Epidermal melanocyte (primary cell): ENCODE measurements around the gene NCOA6.
A peak's percentile ranks its signal among the peaks of the same experiment; 100 is the strongest.

ENCODE experiments used
- DNase-seq: peaks from one replicate; pipeline ENCODE4 v3.0.0; 2011; ENCODE audit warnings: low spot score; ENCODE audit not compliant: insufficient read length

The NCOA6 gene

GRCh38 chr20:34825530-34826362, at the start of gene NCOA6:
NCOA6 (minus strand) TSS chr20:34825651; CDS start chr20:34782355, 43,296 bp downstream.
- peak; percentile 63 for DNase-seq

- DNase-seq: peak; percentile 74
Measured at GRCh38 chr20:34874094-34874654, 48.7 kb upstream of the NCOA6 start.

- DNase-seq: no peak
Measured at GRCh38 chr20:34873583-34874093, 48.2 kb upstream of the NCOA6 start.

- DNase-seq: peak; percentile 66
Measured at GRCh38 chr20:34872622-34873224, 47.3 kb upstream of the NCOA6 start, which contains the start of gene GGT7. GGT7 (minus strand) TSS chr20:34872856; CDS start chr20:34872815, 41 bp downstream.

- no peak for DNase-seq
Measured at GRCh38 chr20:34871966-34872621, 46.6 kb upstream of the NCOA6 start.

GRCh38 chr20:34871320-34871926, 46.0 kb upstream of the NCOA6 start:
- no peak for DNase-seq

GRCh38 chr20:34864216-34864615, 38.8 kb upstream of the NCOA6 start:
- DNase-seq: no peak

- no peak for DNase-seq
Measured at GRCh38 chr20:34863421-34863965, 38.0 kb upstream of the NCOA6 start.

- no peak for DNase-seq
Measured at GRCh38 chr20:34862724-34863123, 37.3 kb upstream of the NCOA6 start.

- no peak for DNase-seq
Measured at GRCh38 chr20:34861386-34862084, 36.1 kb upstream of the NCOA6 start.

GRCh38 chr20:34859826-34860545, 34.5 kb upstream of the NCOA6 start:
- DNase-seq: no peak

GRCh38 chr20:34859367-34859766, 33.9 kb upstream of the NCOA6 start:
- DNase-seq: no peak

- no peak for DNase-seq
Measured at GRCh38 chr20:34852298-34852697, 26.8 kb upstream of the NCOA6 start.

GRCh38 chr20:34850969-34851368, 25.5 kb upstream of the NCOA6 start:
- no peak for DNase-seq

GRCh38 chr20:34849778-34850177, 24.3 kb upstream of the NCOA6 start:
- no peak for DNase-seq

GRCh38 chr20:34848597-34848996, 23.1 kb upstream of the NCOA6 start:
- no peak for DNase-seq

- DNase-seq: no peak
Measured at GRCh38 chr20:34843421-34843820, 18.0 kb upstream of the NCOA6 start.

- no peak for DNase-seq
Measured at GRCh38 chr20:34842143-34842542, 16.7 kb upstream of the NCOA6 start.

- peak; percentile 60 for DNase-seq
Measured at GRCh38 chr20:34834459-34834893, 9.0 kb upstream of the NCOA6 start.

- DNase-seq: no peak
Measured at GRCh38 chr20:34831936-34832335, 6.5 kb upstream of the NCOA6 start.
